ENCODE data around the gene ADORA1. TPM values are rescaled to one million over a fixed set of nuclear protein-coding genes. Genes with fewer than 3 reads are reported as not detected.
A peak's percentile ranks its signal among the peaks of the same experiment; 100 is the strongest.

Gene ADORA1
- total RNA-seq, 5 donors from 2014 or later (not counting 1 experiment from before 2014, with no cell fraction given), result not detected

DNA sequence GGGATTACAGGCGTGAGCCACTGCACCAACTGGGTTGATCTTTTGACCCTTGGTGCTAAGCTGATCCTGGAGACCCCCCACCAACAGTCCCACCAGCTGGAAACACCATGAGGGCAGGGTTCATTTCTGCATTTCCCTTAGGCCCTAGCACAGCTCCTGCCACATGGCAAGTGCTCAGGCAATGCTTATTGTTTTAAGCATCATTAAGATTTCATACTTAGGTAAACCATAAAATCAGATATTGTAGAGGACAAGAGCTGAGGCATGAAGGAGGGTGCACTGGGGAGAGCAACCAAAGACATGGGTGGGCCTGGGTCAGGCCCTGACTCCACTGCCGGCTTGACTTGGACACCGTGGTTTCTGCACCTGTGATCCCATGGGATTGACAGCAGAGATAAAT lies 84.3 kb downstream of the ADORA1 start:
- H3K36me3 Mint-ChIP-seq, result no peaks in the 10 kb centered on the region
- H3K4me3 Mint-ChIP-seq, result no peak overlapping the region
- CTCF ChIA-PET, result no interaction called here
- H3K4me1 Mint-ChIP-seq, result peaks cover 2 to 9% (median 3%) of the 10 kb centered on the region in 3 donors
- no peaks in the 10 kb centered on the region for H3K9me3 Mint-ChIP-seq
- Histone ChIP-seq H3K4me3 (ENCODE audit: control insufficient read depth in 1 of 2, extremely low read depth in 1 of 2, low read length in 1 of 2) (no peak overlapping the region), H3K27me3 (replicated peaks in 1 of 2; ENCODE audit: control insufficient read depth in 2 of 2, extremely low read depth in 1 of 2, insufficient read depth in 2 of 2, low read length in 1 of 2) (peaks cover 0 to 23% of the 10 kb centered on the region in 2 experiments), H3K9me3 (no peaks in the 10 kb centered on the region), H3K4me1 (ENCODE audit: control insufficient read depth in 1 of 2, extremely low read depth in 1 of 2, insufficient read depth in 2 of 2, low read length in 2 of 2) (peaks cover 0 to 3% of the 10 kb centered on the region in 2 experiments), H3K36me3 (ENCODE audit: control insufficient read depth in 2 of 2, extremely low read depth in 1 of 2, insufficient read depth in 1 of 2, low read length in 1 of 2) (no peaks in the 10 kb centered on the region), H3K27ac (ENCODE audit: low read length) (no peak overlapping the region)
- H3K27ac Mint-ChIP-seq, result no peak overlapping the region
- POLR2A ChIA-PET, result no interaction called here
- peaks cover 8 to 9% of the 10 kb centered on the region in 2 donors for H3K27me3 Mint-ChIP-seq
- ATAC-seq (replicated peaks in 1 of 4), result no peak
- WGBS (ENCODE audit: insufficient coverage), result 67% methylated on average over 1 of the region's 3 CpGs
- no peak for DNase-seq

GRCh38 chr1:203213126-203213525 lies 85.6 kb downstream of the ADORA1 start:
- H3K9me3 ChIP-seq, result no peaks in the 10 kb centered on the region
- ChIA-PET CTCF (no interaction called here), POLR2A (no interaction called here)
- no peaks in the 10 kb centered on the region for H3K36me3 Mint-ChIP-seq
- peaks cover 9 to 11% of the 10 kb centered on the region in 2 donors for H3K27me3 Mint-ChIP-seq
- WGBS (ENCODE audit: insufficient coverage), result 86% methylated on average over 6 of the region's 6 CpGs
- H3K27ac Mint-ChIP-seq, result no peak overlapping the region
- ATAC-seq (replicated peaks in 1 of 4) (no peak), DNase-seq (no peak)
- peaks cover 0 to 3% of the 10 kb centered on the region in 2 experiments for H3K4me1 ChIP-seq (ENCODE audit: control insufficient read depth in 1 of 2, extremely low read depth in 1 of 2, insufficient read depth in 2 of 2, low read length in 2 of 2)
- no peaks in the 10 kb centered on the region for H3K36me3 ChIP-seq (ENCODE audit: control insufficient read depth in 2 of 2, extremely low read depth in 1 of 2, insufficient read depth in 1 of 2, low read length in 1 of 2)
- peaks cover 0 to 35% of the 10 kb centered on the region in 2 experiments for H3K27me3 ChIP-seq (replicated peaks in 1 of 2; ENCODE audit: control insufficient read depth in 2 of 2, extremely low read depth in 1 of 2, insufficient read depth in 2 of 2, low read length in 1 of 2)
- no peak overlapping the region for H3K27ac ChIP-seq (ENCODE audit: low read length)
- no peaks in the 10 kb centered on the region for H3K9me3 Mint-ChIP-seq
- H3K4me1 Mint-ChIP-seq, result peaks cover 2 to 9% (median 3%) of the 10 kb centered on the region in 3 donors
- no peak overlapping the region for H3K4me3 Mint-ChIP-seq
- no peak overlapping the region for H3K4me3 ChIP-seq (ENCODE audit: control insufficient read depth in 1 of 2, extremely low read depth in 1 of 2, low read length in 1 of 2)

DNA sequence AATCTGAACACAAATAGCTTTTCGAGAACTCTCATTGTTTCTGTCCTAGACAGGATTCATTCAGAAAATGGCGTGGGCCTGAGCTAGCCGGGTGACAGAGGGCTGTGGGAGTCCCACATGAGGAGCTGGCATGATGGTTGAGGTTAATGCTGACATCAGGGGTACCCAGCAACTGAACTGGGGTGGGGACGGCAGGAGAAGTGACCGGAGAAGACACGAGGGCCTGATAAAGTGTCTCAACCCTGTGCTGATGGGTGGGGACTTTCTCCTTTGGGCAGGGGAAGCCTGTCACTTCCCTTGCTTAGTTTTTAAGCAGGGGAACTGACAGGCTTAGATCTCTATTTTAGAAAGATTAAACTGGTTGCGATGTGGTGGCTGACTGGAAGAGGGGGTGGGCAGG lies 87.3 kb downstream of the ADORA1 start:
- no peak overlapping the region for H3K27ac Mint-ChIP-seq
- CTCF ChIA-PET, result interaction anchor here (0.6 to 1.9 kb wide), 6 partner anchors 46 to 621 kb away, joined by 3 to 17 read pairs (median 3); no protein-coding TSS in a partner anchor
- H3K4me3 Mint-ChIP-seq, result no peak overlapping the region
- Histone ChIP-seq H3K36me3 (ENCODE audit: control insufficient read depth in 2 of 2, extremely low read depth in 1 of 2, insufficient read depth in 1 of 2, low read length in 1 of 2) (no peaks in the 10 kb centered on the region), H3K27ac (ENCODE audit: low read length) (no peak overlapping the region), H3K27me3 (replicated peaks in 1 of 2; ENCODE audit: control insufficient read depth in 2 of 2, extremely low read depth in 1 of 2, insufficient read depth in 2 of 2, low read length in 1 of 2) (peaks cover 0 to 35% of the 10 kb centered on the region in 2 experiments), H3K4me1 (ENCODE audit: control insufficient read depth in 1 of 2, extremely low read depth in 1 of 2, insufficient read depth in 2 of 2, low read length in 2 of 2) (peaks cover 0 to 3% of the 10 kb centered on the region in 2 experiments), H3K4me3 (ENCODE audit: control insufficient read depth in 1 of 2, extremely low read depth in 1 of 2, low read length in 1 of 2) (no peak overlapping the region), H3K9me3 (no peaks in the 10 kb centered on the region)
- peaks cover 2 to 9% (median 3%) of the 10 kb centered on the region in 3 donors for H3K4me1 Mint-ChIP-seq
- POLR2A ChIA-PET, result interaction anchor here (0.5 to 0.6 kb wide), 3 partner anchors 220 to 840 kb away, joined by 3 to 5 read pairs (median 4); no protein-coding TSS in a partner anchor
- DNase-seq, result no peak
- peaks cover 15 to 17% of the 10 kb centered on the region in 2 donors for H3K27me3 Mint-ChIP-seq
- no peaks in the 10 kb centered on the region for H3K9me3 Mint-ChIP-seq
- ATAC-seq (replicated peaks in 1 of 4), result no peak
- WGBS (ENCODE audit: insufficient coverage), result 57% methylated on average over 5 of the region's 7 CpGs
- H3K36me3 Mint-ChIP-seq, result no peaks in the 10 kb centered on the region

DNA sequence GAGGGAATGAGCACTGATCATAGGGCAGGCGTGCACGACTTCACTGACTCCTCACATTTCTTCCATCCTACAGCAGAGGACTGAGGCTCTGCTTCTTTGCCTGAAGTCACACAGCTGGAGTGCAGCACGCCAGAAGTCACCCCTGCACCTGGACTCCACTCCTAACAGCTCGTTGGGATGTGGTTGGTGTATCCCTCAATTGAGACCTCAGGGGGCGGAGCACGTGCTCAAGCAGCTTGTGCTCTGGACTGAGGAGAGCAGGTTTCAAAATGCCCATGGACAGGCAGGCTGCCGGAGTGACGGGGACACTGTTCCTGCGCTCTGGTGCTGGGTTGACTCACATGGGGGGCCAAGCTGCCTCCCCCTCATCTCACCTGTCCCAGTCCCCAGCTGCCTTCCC lies 88.0 kb downstream of the ADORA1 start:
- no peaks in the 10 kb centered on the region for H3K36me3 ChIP-seq (ENCODE audit: control insufficient read depth in 2 of 2, extremely low read depth in 1 of 2, insufficient read depth in 1 of 2, low read length in 1 of 2)
- peaks cover 0 to 35% of the 10 kb centered on the region in 2 experiments for H3K27me3 ChIP-seq (replicated peaks in 1 of 2; ENCODE audit: control insufficient read depth in 2 of 2, extremely low read depth in 1 of 2, insufficient read depth in 2 of 2, low read length in 1 of 2)
- ATAC-seq (replicated peaks in 1 of 4) (no peak), DNase-seq (no peak)
- no peak overlapping the region for H3K27ac ChIP-seq (ENCODE audit: low read length)
- H3K9me3 ChIP-seq, result no peaks in the 10 kb centered on the region
- H3K9me3 Mint-ChIP-seq, result no peaks in the 10 kb centered on the region
- peaks cover 2 to 9% (median 3%) of the 10 kb centered on the region in 3 donors for H3K4me1 Mint-ChIP-seq
- ChIA-PET POLR2A (no interaction called here), CTCF (interaction anchor here (0.6 to 1.9 kb wide), 8 partner anchors 12 to 620 kb away, joined by 3 to 17 read pairs (median 3); no protein-coding TSS in a partner anchor)
- peaks cover 0 to 3% of the 10 kb centered on the region in 2 experiments for H3K4me1 ChIP-seq (ENCODE audit: control insufficient read depth in 1 of 2, extremely low read depth in 1 of 2, insufficient read depth in 2 of 2, low read length in 2 of 2)
- H3K27ac Mint-ChIP-seq, result no peak overlapping the region
- H3K4me3 Mint-ChIP-seq, result no peak overlapping the region
- no peaks in the 10 kb centered on the region for H3K36me3 Mint-ChIP-seq
- 38% methylated on average over 6 of the region's 9 CpGs for WGBS (ENCODE audit: insufficient coverage)
- H3K4me3 ChIP-seq (ENCODE audit: control insufficient read depth in 1 of 2, extremely low read depth in 1 of 2, low read length in 1 of 2), result no peak overlapping the region
- H3K27me3 Mint-ChIP-seq, result peaks cover 15 to 17% of the 10 kb centered on the region in 2 donors

DNA sequence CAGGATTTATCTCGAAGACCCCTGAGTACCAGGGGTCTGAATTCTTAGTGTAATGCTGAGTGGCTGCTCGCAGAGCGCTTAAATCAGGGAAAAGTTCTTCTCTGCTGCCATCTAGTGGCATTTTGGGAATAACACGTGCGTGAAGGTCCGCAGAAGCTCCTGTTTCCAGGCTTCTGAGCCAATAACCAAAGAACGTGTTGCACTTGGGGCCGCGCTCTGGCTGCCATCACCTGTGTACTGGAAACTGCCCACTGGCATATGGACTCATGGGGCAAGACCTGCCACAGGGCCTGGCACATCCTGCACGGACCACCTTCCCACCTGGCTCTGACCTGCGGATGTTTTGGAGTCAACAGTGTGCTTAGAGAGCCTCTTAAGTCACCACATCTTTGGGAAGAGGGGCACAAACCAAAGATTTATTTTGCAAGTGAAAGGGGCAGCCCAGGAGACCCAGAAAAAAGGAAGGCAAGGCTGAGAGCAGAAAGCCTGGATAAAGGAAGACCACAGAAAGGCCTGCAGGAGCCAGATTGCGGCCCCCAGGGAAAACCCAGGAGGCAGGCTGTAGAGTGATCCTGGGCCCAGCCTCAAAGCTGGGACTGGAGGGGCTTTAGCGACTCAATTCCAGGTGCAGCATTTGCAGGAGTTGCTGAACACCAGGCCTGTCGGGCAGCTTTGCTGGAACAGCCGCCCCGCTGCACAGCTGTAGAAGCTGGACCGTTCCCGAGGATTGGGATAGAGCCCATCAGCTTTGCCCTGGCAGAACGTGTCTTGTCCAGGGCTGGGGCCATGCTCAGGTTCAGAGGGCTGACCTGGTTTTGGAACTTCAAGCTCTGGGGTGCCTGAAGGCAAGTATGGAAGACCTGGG lies 89.0 kb downstream of the ADORA1 start:
- no peak overlapping the region for H3K27ac ChIP-seq (ENCODE audit: low read length)
- Mint-ChIP-seq H3K27ac (no peak overlapping the region), H3K27me3 (peaks cover 15 to 17% of the 10 kb centered on the region in 2 donors), H3K4me3 (no peak overlapping the region), H3K4me1 (peaks cover 2 to 9% (median 3%) of the 10 kb centered on the region in 3 donors), H3K9me3 (no peaks in the 10 kb centered on the region), H3K36me3 (no peaks in the 10 kb centered on the region)
- ChIA-PET POLR2A (interaction anchor here in 1 of 2 donors (0.6 kb wide), 1 partner anchor 20 kb away, joined by 3 read pairs; no protein-coding TSS in a partner anchor), CTCF (interaction anchor here (0.6 to 2.1 kb wide), 7 partner anchors 13 to 737 kb away, joined by 3 to 17 read pairs (median 3); no protein-coding TSS in a partner anchor)
- H3K36me3 ChIP-seq (ENCODE audit: control insufficient read depth in 2 of 2, extremely low read depth in 1 of 2, insufficient read depth in 1 of 2, low read length in 1 of 2), result no peaks in the 10 kb centered on the region
- peaks cover 0 to 35% of the 10 kb centered on the region in 2 experiments for H3K27me3 ChIP-seq (replicated peaks in 1 of 2; ENCODE audit: control insufficient read depth in 2 of 2, extremely low read depth in 1 of 2, insufficient read depth in 2 of 2, low read length in 1 of 2)
- H3K4me1 ChIP-seq (ENCODE audit: control insufficient read depth in 1 of 2, extremely low read depth in 1 of 2, insufficient read depth in 2 of 2, low read length in 2 of 2), result peaks cover 0 to 3% of the 10 kb centered on the region in 2 experiments
- 40% methylated on average over 19 of the region's 19 CpGs for WGBS (ENCODE audit: insufficient coverage)
- no peaks in the 10 kb centered on the region for H3K9me3 ChIP-seq
- peak; percentile 61 to 74 (median 69) for ATAC-seq (replicated peaks in 1 of 4)
- H3K4me3 ChIP-seq (ENCODE audit: control insufficient read depth in 1 of 2, extremely low read depth in 1 of 2, low read length in 1 of 2), result no peak overlapping the region
- DNase-seq, result peak in 30 of 35 experiments; percentile 8 to 78 (median 36)

All from T-cell (primary cell).